ENCODE results near the gene POC1B. TPM values are rescaled to one million over a fixed set of nuclear protein-coding genes. Genes with fewer than 3 reads are reported as not detected.
A peak's percentile ranks its signal among the peaks of the same experiment; 100 is the strongest.
"Not testable (repeated sequence)": the region's sequence is repeated elsewhere in the genome, so short reads cannot be mapped to it uniquely, and the experiment has no call there.

The POC1B gene
- total RNA-seq, 1 donor from 2014 or later = 6.4 TPM

- intact Hi-C loops (cut with micrococcal nuclease) = loop anchor here (5.0 kb wide), 1 partner anchor 60 kb away; no protein-coding TSS in a partner anchor
- no peak for ATAC-seq
- DNase-seq = no peak
Observed at GRCh38 chr12:89472508-89472907, 53.3 kb downstream of the POC1B start.

GRCh38 chr12:89470741-89471509 is 54.9 kb downstream of the POC1B start:
- intact Hi-C loops (cut with micrococcal nuclease) = loop anchor here (5.0 kb wide), 1 partner anchor 61 kb away; no protein-coding TSS in a partner anchor
- DNase-seq (no peak), ATAC-seq (peak; percentile 68)

GRCh38 chr12:89469361-89469760 is 56.5 kb downstream of the POC1B start:
- ATAC-seq (no peak), DNase-seq (no peak)
- intact Hi-C loops (cut with micrococcal nuclease) = no loop called here

- ATAC-seq = no peak
- intact Hi-C loops (cut with micrococcal nuclease) = no loop called here
- no peak for DNase-seq
Observed at GRCh38 chr12:89468648-89469326, 57.1 kb downstream of the POC1B start.

GRCh38 chr12:89468017-89468416 is 57.8 kb downstream of the POC1B start:
- intact Hi-C loops (cut with micrococcal nuclease) = no loop called here
- no peak for ATAC-seq
- no peak for DNase-seq

- intact Hi-C loops (cut with micrococcal nuclease) = no loop called here
- DNase-seq = no peak
- ATAC-seq = no peak
Observed at GRCh38 chr12:89464974-89465592, 60.8 kb downstream of the POC1B start.

- DNase-seq (no peak), ATAC-seq (peak; percentile 94)
- intact Hi-C loops (cut with micrococcal nuclease) = loop anchor here (1.0 kb wide), 1 partner anchor 411 kb away; no protein-coding TSS in a partner anchor
Observed at GRCh38 chr12:89461649-89462612, 63.9 kb downstream of the POC1B start.

- intact Hi-C loops (cut with micrococcal nuclease) = loop anchor here (1.0 kb wide), 1 partner anchor 410 kb away; no protein-coding TSS in a partner anchor
- DNase-seq (no peak), ATAC-seq (peak; percentile 61)
Observed at GRCh38 chr12:89461190-89461589, 64.7 kb downstream of the POC1B start.

- not testable (repeated sequence) for ATAC-seq, DNase-seq
Observed at GRCh38 chr12:89459279-89459678, 66.6 kb downstream of the POC1B start.

GRCh38 chr12:89456565-89456964 is 69.3 kb downstream of the POC1B start:
- no peak for ATAC-seq
- intact Hi-C loops (cut with micrococcal nuclease) = loop anchor here (10.0 kb wide), 1 partner anchor 102 kb away; the partner anchor contains the start of gene DUSP6
- DNase-seq = no peak

More at GRCh38 chr12:89459279-89459678, 66.6 kb downstream of the POC1B start:
- intact Hi-C loops (cut with micrococcal nuclease) = loop anchor here (10.0 kb wide), 1 partner anchor 104 kb away; the partner anchor contains the start of gene DUSP6

- intact Hi-C loops (cut with micrococcal nuclease) = loop anchor here (10.0 kb wide), 1 partner anchor 99 kb away; the partner anchor contains the start of gene DUSP6
- DNase-seq = no peak
- peak; percentile 70 for ATAC-seq
Observed at GRCh38 chr12:89454080-89454848, 71.6 kb downstream of the POC1B start.

- intact Hi-C loops (cut with micrococcal nuclease) = loop anchor here (10.0 kb wide), 1 partner anchor 99 kb away; the partner anchor contains the start of gene DUSP6
- DNase-seq (no peak), ATAC-seq (peak; percentile 92)
Observed at GRCh38 chr12:89453121-89453978, 72.5 kb downstream of the POC1B start.

- peak; percentile 73 for ATAC-seq
- intact Hi-C loops (cut with micrococcal nuclease) = loop anchor here (10.0 kb wide), 1 partner anchor 97 kb away; the partner anchor contains the start of gene DUSP6
- peak; percentile 50 for DNase-seq
Observed at GRCh38 chr12:89451841-89452251, 74.0 kb downstream of the POC1B start.

GRCh38 chr12:89450907-89451306 is 74.9 kb downstream of the POC1B start:
- ATAC-seq = no peak
- intact Hi-C loops (cut with micrococcal nuclease) = loop anchor here (10.0 kb wide), 1 partner anchor 96 kb away; the partner anchor contains the start of gene DUSP6
- no peak for DNase-seq

- ATAC-seq = no peak
- intact Hi-C loops (cut with micrococcal nuclease) = no loop called here
- DNase-seq = no peak
Observed at GRCh38 chr12:89448951-89449371, 76.9 kb downstream of the POC1B start.

- no peak for DNase-seq
- intact Hi-C loops (cut with micrococcal nuclease) = no loop called here
- no peak for ATAC-seq
Observed at GRCh38 chr12:89448526-89448925, 77.3 kb downstream of the POC1B start.

- DNase-seq (no peak), ATAC-seq (no peak)
- intact Hi-C loops (cut with micrococcal nuclease) = no loop called here
Observed at GRCh38 chr12:89439941-89440340, 85.9 kb downstream of the POC1B start.
